Measurements from ENCODE around the gene TTPAL.

Gene TTPAL

DNA sequence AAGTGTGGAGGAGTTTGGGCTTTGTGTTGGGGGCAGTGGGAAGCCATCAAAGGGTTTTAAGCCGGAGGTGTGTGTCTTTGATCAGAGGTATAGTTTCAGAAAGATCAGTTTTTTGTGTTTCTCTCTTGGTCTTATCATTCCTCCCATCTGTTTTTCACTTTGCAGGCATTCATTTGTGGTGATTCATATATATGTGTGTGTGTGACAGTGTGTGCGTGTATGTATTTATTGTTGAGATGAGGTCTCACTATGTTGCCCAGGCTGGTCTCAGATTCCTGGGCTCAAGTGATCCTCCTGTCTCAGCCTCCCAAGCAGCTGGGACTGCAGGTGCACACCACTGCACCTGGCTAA is 57.3 kb downstream of the TTPAL start:
- no peak for DNase-seq

DNA sequence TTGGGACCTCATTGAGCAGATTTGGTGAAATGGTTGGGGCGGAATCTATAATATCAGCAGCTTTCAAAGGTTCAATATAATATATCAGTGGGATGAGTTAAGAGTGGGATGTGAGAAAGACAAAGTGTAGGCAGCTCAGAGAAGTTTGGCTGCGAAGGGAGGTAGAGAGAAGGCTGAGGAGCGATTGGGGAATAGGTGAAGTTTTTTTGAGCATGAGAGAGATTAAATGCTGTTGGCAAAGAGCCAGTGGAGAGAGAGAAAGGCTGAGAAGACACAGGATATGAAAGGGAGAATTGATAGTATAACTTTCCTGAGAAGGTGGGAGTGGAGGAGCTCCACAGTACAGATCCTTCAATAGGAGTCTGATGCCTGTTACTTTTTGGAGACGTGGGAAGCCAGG is 58.3 kb downstream of the TTPAL start:
- DNase-seq: peak in 13 of 56 donors; percentile 6 to 54 (median 19)

DNA sequence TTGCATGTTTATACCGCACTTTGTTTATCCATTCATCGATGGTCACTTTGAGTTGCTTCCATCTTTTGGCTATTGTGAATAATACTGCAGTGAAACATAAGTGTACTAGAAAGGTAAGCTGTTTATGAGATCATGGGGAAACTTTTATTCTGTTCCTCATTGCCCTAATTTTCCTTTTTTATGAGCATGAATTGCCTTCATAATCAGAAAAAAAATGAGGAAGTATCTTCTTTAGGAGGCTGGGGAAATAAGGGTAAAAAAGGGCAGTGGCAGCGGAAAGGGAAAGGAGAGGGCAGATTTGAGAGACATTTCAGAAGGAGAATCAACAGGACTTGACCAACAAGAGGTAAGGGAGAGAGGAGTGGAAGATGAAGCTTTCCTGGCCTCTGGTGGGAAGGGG is 60.5 kb downstream of the TTPAL start:
- DNase-seq: no peak

DNA sequence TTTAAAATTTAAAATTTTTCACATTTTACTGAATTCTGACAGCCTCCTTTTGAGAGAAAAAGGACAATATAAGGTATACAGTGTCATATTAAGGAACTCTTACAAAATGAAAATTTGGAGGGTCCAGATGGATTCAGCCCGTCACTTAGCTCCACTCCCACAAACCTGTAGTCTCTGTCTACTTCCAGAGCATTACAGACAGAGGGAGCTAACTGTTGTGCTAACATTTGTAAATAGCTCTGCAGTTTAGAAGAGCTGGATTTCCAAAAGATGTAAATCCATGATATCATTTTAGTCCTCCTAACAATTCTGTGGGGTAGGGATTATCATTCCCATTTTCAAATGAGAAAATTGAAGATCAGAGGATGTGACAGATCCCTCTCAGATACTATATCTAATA is 62.3 kb downstream of the TTPAL start:
- no peak for DNase-seq

DNA sequence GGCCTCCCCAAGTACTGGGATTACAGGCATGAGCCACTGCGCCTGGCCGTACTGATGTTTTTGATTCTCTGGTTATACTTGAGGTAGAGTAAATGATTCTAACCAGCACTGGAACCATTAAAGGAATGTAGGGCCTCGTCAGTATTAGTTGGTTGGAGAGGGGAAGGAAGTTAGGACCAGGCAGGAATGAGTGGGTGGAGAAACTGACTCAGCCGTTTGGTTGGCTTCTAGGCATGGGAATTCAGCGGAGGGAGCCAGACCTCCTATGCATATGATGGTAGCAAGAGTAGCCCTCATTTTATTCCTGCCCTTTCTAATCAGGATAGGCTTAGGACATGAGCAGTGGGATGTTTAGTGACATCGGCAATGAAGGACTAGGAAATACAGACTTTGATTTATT is 65.2 kb downstream of the TTPAL start:
- DNase-seq: no peak

DNA sequence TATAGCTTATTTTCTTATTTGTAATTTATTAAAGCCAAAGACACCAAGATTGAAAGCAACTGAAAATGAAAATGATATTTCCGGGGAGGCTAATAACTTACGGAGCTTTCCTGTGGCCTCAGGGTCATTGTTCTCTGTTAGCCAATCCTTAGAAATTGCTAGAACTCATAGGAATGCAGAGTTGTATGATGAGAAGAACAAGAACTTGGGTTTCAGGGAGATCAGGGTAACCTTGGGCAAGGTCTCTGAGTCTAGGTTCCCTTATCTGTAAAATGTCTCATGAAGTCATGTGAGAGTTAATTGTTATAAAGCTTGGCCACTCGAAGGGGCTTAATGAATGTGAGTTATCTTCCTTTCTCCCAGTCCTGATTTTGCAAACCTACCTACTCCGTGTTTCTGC is 66.3 kb downstream of the TTPAL start:
- DNase-seq: no peak

DNA sequence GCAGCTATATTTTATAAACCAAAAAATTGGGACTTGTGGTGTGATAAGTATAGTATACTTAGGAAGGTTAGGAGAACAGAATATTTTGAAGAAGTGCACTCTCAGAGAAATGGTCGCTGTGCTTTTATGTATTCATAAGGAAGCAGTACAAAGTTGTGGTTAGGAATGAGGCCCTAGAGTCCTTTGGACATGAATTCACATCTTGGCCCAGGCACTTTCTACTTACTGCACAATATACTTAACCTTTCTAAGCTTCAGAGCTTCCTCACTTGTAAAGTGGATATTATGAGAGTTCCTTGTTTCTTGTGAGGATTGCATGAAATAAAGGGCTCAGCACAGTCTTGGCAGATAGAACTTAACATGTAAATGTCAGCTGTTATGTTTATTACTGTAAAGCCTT is 67.2 kb downstream of the TTPAL start:
- DNase-seq: no peak

DNA sequence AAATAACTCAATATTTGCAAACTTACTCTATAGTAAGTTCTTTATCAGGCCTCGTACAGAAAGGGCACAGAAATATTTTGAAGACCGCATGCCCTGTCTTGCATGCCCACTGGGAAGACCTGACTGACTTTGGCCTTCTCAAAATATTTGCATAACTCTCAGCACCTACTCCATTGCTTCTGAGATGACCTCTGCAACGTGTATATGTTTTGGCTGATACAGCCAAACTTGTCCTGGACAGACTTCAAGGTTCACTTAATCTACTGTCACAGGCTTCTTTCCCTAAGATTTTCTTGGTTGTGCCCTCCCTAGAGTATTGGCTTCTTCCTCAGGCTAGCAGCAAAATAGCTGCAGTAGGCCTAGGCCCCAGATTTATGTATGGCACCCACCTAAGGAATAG is 67.7 kb downstream of the TTPAL start:
- no peak for DNase-seq
